ENCODE measurements around the gene BORCS8.
"Not testable (repeated sequence)": the region's sequence is repeated elsewhere in the genome, so short reads cannot be mapped to it uniquely, and the experiment has no call there.

BORCS8 gene

GRCh38 chr19:19223636-19224035 is 31.7 kb upstream of the BORCS8 start:
- no peak for ATAC-seq (ENCODE audit: low read depth)
- Histone ChIP-seq H3K36me3 (ENCODE audit: low read depth) (no peaks in the 10 kb centered on the region), H3K4me1 (ENCODE audit: insufficient read depth, poor library complexity, severe bottlenecking) (no peaks in the 10 kb centered on the region), H3K27ac (ENCODE audit: poor library complexity, severe bottlenecking) (no peak overlapping the region), H3K9me3 (ENCODE audit: severe bottlenecking) (no peaks in the 10 kb centered on the region), H3K4me3 (ENCODE audit: severe bottlenecking) (no peak overlapping the region), H3K27me3 (ENCODE audit: insufficient read depth, poor library complexity, severe bottlenecking) (peaks cover 7% of the 10 kb centered on the region)
- DNase-seq (ENCODE audit: low spot score), result no peak
- TF ChIP-seq CTCF (IDR thresholded peaks at IDR 0.05; ENCODE audit: poor library complexity, severe bottlenecking), result no peak

GRCh38 chr19:19223060-19223459 is 31.1 kb upstream of the BORCS8 start:
- H3K4me1 ChIP-seq (ENCODE audit: insufficient read depth, poor library complexity, severe bottlenecking), result no peaks in the 10 kb centered on the region
- TF ChIP-seq CTCF (IDR thresholded peaks at IDR 0.05; ENCODE audit: poor library complexity, severe bottlenecking), result no peak
- ATAC-seq (ENCODE audit: low read depth), result no peak
- H3K27ac ChIP-seq (ENCODE audit: poor library complexity, severe bottlenecking), result no peak overlapping the region
- H3K4me3 ChIP-seq (ENCODE audit: severe bottlenecking), result no peak overlapping the region
- no peaks in the 10 kb centered on the region for H3K36me3 ChIP-seq (ENCODE audit: low read depth)
- no peaks in the 10 kb centered on the region for H3K9me3 ChIP-seq (ENCODE audit: severe bottlenecking)
- no peak for DNase-seq (ENCODE audit: low spot score)
- peaks cover 7% of the 10 kb centered on the region for H3K27me3 ChIP-seq (ENCODE audit: insufficient read depth, poor library complexity, severe bottlenecking)

- H3K9me3 ChIP-seq (ENCODE audit: severe bottlenecking); H3K27ac ChIP-seq (ENCODE audit: poor library complexity, severe bottlenecking); DNase-seq (ENCODE audit: low spot score); H3K4me1 ChIP-seq (ENCODE audit: insufficient read depth, poor library complexity, severe bottlenecking); H3K27me3 ChIP-seq (ENCODE audit: insufficient read depth, poor library complexity, severe bottlenecking); H3K4me3 ChIP-seq (ENCODE audit: severe bottlenecking); H3K36me3 ChIP-seq (ENCODE audit: low read depth); ATAC-seq (ENCODE audit: low read depth): not testable (repeated sequence)
Measured at GRCh38 chr19:19221000-19221399, 29.0 kb upstream of the BORCS8 start.

- ATAC-seq (ENCODE audit: low read depth), result no peak
- DNase-seq (ENCODE audit: low spot score), result no peak
- Histone ChIP-seq H3K36me3 (ENCODE audit: low read depth) (no peaks in the 10 kb centered on the region), H3K4me3 (ENCODE audit: severe bottlenecking) (no peak overlapping the region), H3K4me1 (ENCODE audit: insufficient read depth, poor library complexity, severe bottlenecking) (no peaks in the 10 kb centered on the region), H3K9me3 (ENCODE audit: severe bottlenecking) (no peaks in the 10 kb centered on the region), H3K27ac (ENCODE audit: poor library complexity, severe bottlenecking) (no peak overlapping the region), H3K27me3 (ENCODE audit: insufficient read depth, poor library complexity, severe bottlenecking) (peaks cover 5% of the 10 kb centered on the region)
- TF ChIP-seq CTCF (IDR thresholded peaks at IDR 0.05; ENCODE audit: poor library complexity, severe bottlenecking), result no peak
Measured at GRCh38 chr19:19218911-19219310, 27.0 kb upstream of the BORCS8 start.

GRCh38 chr19:19217099-19217498 is 25.1 kb upstream of the BORCS8 start:
- TF ChIP-seq CTCF (IDR thresholded peaks at IDR 0.05; ENCODE audit: poor library complexity, severe bottlenecking), result no peak
- DNase-seq (ENCODE audit: low spot score) (no peak), ATAC-seq (ENCODE audit: low read depth) (no peak)
- peaks cover 15% of the 10 kb centered on the region for H3K27me3 ChIP-seq (ENCODE audit: insufficient read depth, poor library complexity, severe bottlenecking)
- H3K27ac ChIP-seq (ENCODE audit: poor library complexity, severe bottlenecking), result no peak overlapping the region
- H3K36me3 ChIP-seq (ENCODE audit: low read depth), result no peaks in the 10 kb centered on the region
- H3K4me1 ChIP-seq (ENCODE audit: insufficient read depth, poor library complexity, severe bottlenecking), result no peaks in the 10 kb centered on the region
- no peak overlapping the region for H3K4me3 ChIP-seq (ENCODE audit: severe bottlenecking)
- H3K9me3 ChIP-seq (ENCODE audit: severe bottlenecking), result no peaks in the 10 kb centered on the region

Measured in RWPE2 (cell line).